Stimulated activated CD8-positive, alpha-beta memory T cell treated with anti-CD3 and anti-CD28 coated beads, Interleukin-4, amount 100 ng/mL, for 1 hour (primary cell): Measurements from ENCODE around the gene MYBPC1.

Source experiments
- DNase-seq, 2 donors: peaks; one replicate each; pipeline ENCODE4 v3.0.0-alpha.2; 2020; ENCODE audit warnings: low read depth in 2 of 2, low spot score in 1 of 2

Gene MYBPC1

GRCh38 chr12:101694297-101694848 lies 99.6 kb downstream of the MYBPC1 start:
- no peak for DNase-seq

GRCh38 chr12:101694986-101695385 lies 100.2 kb downstream of the MYBPC1 start:
- no peak for DNase-seq

DNA sequence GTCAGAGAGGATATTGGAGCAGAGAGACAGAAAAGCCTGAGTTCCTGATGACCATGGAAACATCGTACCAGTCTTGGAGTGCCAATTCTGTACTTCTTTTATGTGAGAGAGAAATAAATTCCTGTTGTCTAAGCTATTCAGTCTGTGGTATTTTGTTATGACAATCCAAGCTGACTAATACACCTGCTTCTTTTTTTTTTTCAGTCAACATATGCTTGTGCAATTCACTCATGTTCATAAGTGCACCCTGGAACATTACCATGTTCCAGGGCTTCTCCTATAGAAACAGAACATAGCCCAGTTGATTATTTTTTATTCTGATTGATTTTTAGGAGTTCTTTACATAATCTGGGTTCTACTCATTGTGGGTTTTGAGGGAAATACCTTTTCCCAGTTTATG lies 100.9 kb downstream of the MYBPC1 start:
- DNase-seq = no peak

- no peak for DNase-seq
These were observed 101.8 kb downstream of the MYBPC1 start for GRCh38 chr12:101696251-101697196.

DNA sequence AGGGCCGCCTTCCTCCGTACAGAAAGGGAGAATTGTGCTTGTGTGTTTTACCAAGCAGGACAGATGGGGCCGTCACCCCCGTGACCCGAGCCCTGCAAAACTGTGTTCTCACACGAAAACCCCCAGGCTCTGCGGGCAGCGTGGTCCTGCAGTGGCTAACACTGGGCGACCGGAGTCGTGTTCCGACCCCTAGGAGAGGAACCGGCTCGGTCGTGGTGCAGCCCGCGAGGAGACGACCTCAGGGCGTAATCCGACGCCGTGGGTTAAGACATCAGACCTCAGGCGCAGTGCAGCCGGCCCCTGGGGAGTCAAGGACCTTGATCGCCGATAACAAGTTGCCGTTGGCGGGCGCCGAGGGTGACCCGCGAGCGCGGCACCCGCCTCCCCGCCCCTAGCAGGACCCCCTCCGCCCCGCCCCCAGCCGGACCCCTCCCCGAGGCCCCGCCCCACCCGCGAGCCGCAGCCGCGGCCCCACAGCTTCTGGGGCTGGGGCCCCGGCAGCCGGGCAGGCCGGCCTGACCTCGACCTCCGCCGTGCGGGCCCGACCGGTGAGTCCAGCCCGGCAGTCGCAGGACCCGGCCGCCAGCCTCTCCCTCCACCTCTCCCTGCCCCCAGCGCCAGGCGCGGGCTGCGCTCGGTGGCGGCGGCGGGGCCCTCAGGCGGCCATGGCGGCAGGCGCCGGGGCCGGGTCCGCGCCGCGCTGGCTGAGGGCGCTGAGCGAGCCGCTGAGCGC lies 102.6 kb downstream of the MYBPC1 start, which contains the start of gene CHPT1:
CHPT1 (plus strand) TSS at position 444 of the 733 bp plus-strand sequence; CDS start at position 666, 222 bp downstream.
- DNase-seq = peak; percentile 22 to 29

- no peak for DNase-seq
These were observed 103.4 kb downstream of the MYBPC1 start for GRCh38 chr12:101697930-101698799.

DNA sequence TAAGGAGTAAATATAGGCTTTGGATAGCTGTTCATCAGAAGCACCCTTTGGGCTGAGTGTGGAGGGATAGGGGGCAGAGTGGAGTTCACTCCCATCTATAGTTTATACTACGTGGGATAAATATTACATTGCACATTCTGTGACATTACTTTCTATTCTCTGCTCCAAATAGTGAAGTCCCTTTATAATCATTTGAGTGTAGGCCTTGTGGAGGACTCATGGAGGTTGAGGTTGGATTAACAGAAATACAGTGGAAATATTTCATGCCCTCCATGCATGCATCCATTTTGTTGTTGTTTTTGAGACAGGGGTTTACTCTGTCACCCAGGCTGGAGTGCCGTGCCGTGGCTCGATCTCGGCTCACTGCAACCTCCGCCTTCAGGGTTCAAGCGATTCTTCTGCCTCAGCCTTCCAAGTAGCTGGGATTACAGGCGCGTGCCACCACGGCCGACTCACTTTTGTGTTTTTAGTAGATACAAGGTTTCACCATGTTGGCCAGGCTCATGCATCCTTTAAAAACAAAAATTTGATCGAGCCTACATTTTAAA lies 104.1 kb downstream of the MYBPC1 start:
- no peak for DNase-seq

DNA sequence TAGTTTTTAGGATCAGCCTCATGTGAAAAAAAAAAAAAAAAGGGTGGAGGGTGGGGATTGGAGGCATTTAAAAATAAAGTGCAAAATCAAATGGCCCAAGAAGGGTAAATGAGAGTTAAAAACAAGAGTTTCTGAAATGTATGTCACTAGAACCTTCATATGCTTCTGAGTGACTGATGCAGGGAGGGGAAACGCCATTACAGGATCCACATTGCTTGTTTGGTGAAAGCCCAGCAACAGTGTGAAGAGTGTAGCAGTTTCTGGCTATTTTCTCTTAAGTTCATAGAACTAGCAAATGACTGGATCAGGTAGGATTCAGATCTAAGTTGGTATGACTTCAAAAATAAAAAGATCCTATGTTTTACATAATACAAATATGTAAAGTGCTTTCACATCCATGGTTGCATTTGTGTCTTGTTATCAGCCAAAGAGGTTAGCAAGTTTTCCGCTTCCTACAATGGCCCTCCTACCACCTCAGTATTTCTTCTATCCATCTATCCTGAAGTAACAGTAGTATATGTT lies 105.6 kb downstream of the MYBPC1 start:
- no peak for DNase-seq

- no peak for DNase-seq
These were observed 108.7 kb downstream of the MYBPC1 start for GRCh38 chr12:101703487-101703886.

GRCh38 chr12:101706403-101706802 lies 111.6 kb downstream of the MYBPC1 start:
- no peak for DNase-seq

DNA sequence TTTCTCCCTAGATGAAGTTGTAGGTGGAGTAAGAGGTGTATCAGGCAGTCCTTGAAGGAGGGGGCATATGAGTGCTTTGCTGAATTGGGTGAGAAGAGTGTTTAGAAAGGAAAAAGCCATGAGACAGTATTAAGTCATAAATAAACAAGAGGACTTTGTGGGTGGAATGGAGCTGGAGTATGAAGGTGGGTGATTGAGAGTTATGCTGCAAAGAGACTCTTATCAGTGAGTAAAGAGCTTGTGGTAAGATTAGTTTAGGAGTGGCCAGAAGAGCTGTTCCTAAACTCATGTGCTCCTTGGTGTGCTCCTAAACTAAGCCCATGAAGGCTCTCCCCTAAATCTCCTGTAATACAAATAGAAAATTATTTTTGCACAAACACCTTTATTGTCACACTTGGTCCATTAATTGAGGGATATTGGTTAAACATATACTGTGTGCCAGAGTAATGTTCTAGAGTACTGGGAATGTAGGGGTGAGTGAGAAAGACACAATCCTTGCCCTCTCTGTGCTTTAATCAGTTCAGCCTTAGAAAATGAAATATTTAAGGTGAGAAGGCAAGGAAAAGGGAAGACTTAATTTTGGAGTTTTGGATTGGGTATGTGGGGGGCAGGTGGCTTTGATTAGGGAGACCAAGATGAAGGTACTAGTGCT lies 112.5 kb downstream of the MYBPC1 start:
- DNase-seq = no peak

DNA sequence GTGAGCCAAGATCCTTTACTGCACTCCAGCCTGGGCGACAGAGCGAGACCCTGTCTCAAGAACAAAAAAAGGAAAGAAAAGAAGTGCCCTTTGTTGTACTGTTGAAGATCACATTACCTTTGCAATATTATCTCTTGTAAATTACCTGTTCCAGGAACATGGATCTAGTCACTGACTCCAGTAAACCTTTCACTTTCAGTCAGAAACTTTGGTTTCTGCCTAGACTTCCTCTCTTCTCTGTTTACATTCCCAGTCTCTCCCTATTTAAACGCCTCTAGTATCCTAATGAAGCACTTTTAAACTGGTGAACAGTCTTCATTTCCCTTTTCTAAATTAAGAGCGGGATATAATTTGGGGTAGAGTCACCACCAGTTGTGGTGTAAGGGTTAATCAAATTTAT lies 115.5 kb downstream of the MYBPC1 start:
- no peak for DNase-seq

- no peak for DNase-seq
These were observed 118.4 kb downstream of the MYBPC1 start for GRCh38 chr12:101713059-101713682.

DNA sequence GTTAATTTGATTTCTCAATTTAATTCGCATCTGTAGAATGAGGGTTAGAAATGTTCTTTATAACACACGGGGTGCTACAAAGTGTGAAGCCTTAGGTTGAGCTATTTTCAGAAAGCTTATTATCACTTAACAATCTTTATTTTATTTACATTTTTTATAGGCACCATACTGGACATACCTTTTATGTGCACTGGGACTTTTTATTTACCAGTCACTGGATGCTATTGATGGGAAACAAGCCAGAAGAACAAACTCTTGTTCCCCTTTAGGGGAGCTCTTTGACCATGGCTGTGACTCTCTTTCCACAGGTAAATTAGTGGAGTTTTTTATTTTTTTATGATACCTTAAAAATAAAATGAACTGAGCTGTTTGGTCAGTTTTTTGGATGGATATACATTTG lies 119.2 kb downstream of the MYBPC1 start:
- DNase-seq = no peak

GRCh38 chr12:101714877-101715444 lies 120.2 kb downstream of the MYBPC1 start:
- DNase-seq = no peak

GRCh38 chr12:101719566-101719965 lies 124.8 kb downstream of the MYBPC1 start:
- DNase-seq = no peak

- DNase-seq = no peak
These were observed 125.3 kb downstream of the MYBPC1 start for GRCh38 chr12:101720118-101720517.

DNA sequence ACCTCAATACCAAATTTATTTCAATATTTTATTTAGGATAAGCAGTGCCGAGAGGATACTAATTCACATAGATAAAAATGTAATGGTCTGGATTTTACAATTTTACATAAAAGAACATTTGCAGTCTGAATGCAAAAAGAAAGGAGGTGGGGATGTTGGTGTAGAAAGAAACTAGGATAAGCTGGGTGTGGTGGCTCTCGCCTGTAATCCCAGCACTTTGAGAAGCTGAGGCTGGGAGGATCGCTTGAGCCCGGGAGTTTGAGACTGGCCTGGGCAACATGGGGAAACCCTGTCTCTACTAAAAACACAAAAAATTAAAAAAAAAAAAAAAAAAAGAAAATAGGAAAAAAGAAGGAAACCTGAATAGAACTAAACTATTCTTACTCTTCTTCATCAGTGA lies 127.6 kb downstream of the MYBPC1 start:
- DNase-seq = no peak

DNA sequence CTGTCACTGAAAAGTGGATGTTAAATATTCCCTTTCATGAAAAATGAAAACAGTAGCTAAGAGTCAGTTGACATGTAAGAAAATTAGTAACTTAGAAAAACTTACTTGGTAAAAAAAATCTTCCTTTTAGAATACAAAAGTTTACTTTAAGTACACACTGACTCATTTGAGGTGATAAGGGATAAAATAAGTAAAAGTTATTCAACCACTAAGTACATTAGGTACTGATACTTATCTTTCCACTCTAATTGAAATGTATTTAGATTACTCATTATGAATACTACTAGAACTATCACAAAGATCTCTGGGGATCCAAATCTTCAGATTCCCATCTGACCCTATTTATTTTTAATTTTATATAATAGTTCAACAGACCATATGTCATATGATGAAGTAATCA lies 132.3 kb downstream of the MYBPC1 start:
- no peak for DNase-seq
